Measurements from ENCODE around the gene ARHGAP42.

- TF ChIP-seq CTCF (conservative IDR thresholded peaks at IDR 0.05; ENCODE audit: low read depth, low read length) = no peak
- no peak for TF ChIP-seq SMC3 (IDR thresholded peaks at IDR 0.05; ENCODE audit: low read depth, low read length)
- no peak for TF ChIP-seq POLR2A (IDR thresholded peaks at IDR 0.05; ENCODE audit: low read depth, low read length)
- TF ChIP-seq CEBPB (IDR thresholded peaks at IDR 0.05; ENCODE audit: low read depth, low read length) = no peak
- TF ChIP-seq USF2 (IDR thresholded peaks at IDR 0.05; ENCODE audit: low read depth, low read length) = no peak
- no peak for TF ChIP-seq RFX5 (IDR thresholded peaks at IDR 0.05; ENCODE audit: low read depth, low read length)
- no peak for TF ChIP-seq MXI1 (IDR thresholded peaks at IDR 0.05; ENCODE audit: borderline replicate concordance, low read depth, low read length)
- TF ChIP-seq RAD21 (IDR thresholded peaks at IDR 0.05; ENCODE audit: low read length) = no peak
- TF ChIP-seq BHLHE40 (IDR thresholded peaks at IDR 0.05; ENCODE audit: low read depth, low read length) = peak; percentile 32; the same call in 1 of the 2 replicates
- no peak for TF ChIP-seq ELK1 (IDR thresholded peaks at IDR 0.05; ENCODE audit: borderline replicate concordance, low read depth, low read length)
- TF ChIP-seq FOS (IDR thresholded peaks at IDR 0.05; ENCODE audit: low read depth, low read length) = no peak
- no peak for TF ChIP-seq MAZ (IDR thresholded peaks at IDR 0.05; ENCODE audit: borderline replicate concordance, low read depth, low read length)
- TF ChIP-seq RCOR1 (IDR thresholded peaks at IDR 0.05; ENCODE audit: insufficient replicate concordance, low read length) = no peak
Observed at GRCh38 chr11:100739666-100740065, 52.6 kb downstream of the ARHGAP42 start.

All from IMR-90 (cell line).